Loucy (cell line): ENCODE measurements around the gene ALDH1A1.

Experiments used
- CTCF ChIP-seq: fragments of 200-600 bp; sonication (generic); conservative IDR thresholded peaks from 2 replicates; pipeline ENCODE4 v1.5.1; 2014; ENCODE audit warnings: mild to moderate bottlenecking, antibody characterized with exemption, low read length
- EZH2phosphoT487 ChIP-seq: fragments of 200-600 bp; IDR thresholded peaks from 2 replicates; pipeline ENCODE4 v1.6.1; 2018; ENCODE audit warnings: antibody characterized with exemption, mild to moderate bottlenecking, moderate library complexity, borderline replicate concordance

DNA sequence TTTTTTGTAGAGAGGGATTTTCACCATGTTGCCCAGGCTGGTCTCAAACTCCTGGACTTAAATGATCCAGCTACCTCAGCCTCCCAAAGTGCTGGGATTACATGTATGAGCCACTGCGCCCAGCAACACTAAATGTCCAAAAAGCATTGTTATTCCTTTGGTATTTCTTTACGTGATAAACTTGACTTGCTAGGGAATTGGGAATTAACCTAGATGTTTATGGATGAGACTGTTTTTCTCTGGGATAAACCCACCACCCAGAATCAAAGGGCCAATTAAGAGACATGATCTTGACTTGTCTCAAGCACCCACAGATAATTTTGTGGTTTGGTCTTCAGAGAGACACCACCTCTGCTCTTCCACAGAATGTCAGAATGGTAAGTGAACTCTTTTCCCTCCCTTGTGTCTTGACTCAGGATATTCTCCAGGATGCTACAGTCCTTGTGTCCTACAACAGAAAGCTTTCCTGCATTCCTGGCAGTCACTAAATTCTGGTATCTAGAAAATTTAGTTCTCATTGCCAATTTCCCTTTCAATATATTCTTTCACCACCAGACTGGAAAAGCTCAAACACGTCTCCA is 55.7 kb downstream of the ALDH1A1 start:
- TF ChIP-seq CTCF = no peak
- no peak for TF ChIP-seq EZH2phosphoT487
